Thoracic aorta (tissue), 2 donors: Measurements from ENCODE around the gene MBTPS1. TPM values are rescaled to one million over a fixed set of nuclear protein-coding genes. Genes with fewer than 3 reads are reported as not detected.

ENCODE experiments used
- ATAC-seq: fragments of 150-250 bp; one replicate; pipeline ENCODE4 v1.8.0; 2017; ENCODE audit warnings: low read depth; ENCODE audit not compliant: insufficient number of reproducible peaks, low FRiP score
- DNase-seq: peaks from one replicate; pipeline ENCODE4 v3.0.0-alpha.2; 2020; ENCODE audit warnings: low spot score
- H3K27ac ChIP-seq, 2 donors: fragments of 200-600 bp; sonication (generic); 1 replicate in 1 of 2; 2 replicates in 1 of 2; pipeline ENCODE4 v1.5.1; 2016; ENCODE audit warnings: mild to moderate bottlenecking in 2 of 2, moderate library complexity in 2 of 2
- H3K27me3 ChIP-seq: fragments of 200-600 bp; sonication (generic); replicated peaks from 2 replicates; pipeline ENCODE4 v1.6.0; 2016; ENCODE audit warnings: mild to moderate bottlenecking; ENCODE audit not compliant: insufficient read depth
- H3K36me3 ChIP-seq: fragments of 200-600 bp; sonication (generic); one replicate; pipeline ENCODE4 v1.5.1; 2016
- H3K4me1 ChIP-seq, 2 donors: fragments of 200-600 bp; sonication (generic); 1 replicate in 1 of 2; 2 replicates in 1 of 2; pipeline versions ENCODE4 v1.5.1 to v1.6.0; 2016; ENCODE audit warnings: low read depth in 2 of 2, mild to moderate bottlenecking in 1 of 2; ENCODE audit not compliant: control insufficient read depth in 1 of 2
- H3K4me3 ChIP-seq: fragments of 200-600 bp; sonication (generic); 2 replicates; pipeline ENCODE4 v1.5.1; 2016; ENCODE audit warnings: mild to moderate bottlenecking
- H3K9me3 ChIP-seq: fragments of 200-600 bp; sonication (generic); 2 replicates; pipeline ENCODE4 v1.5.1; 2016
- total RNA-seq, 2 donors: library from RNA; depleted of rRNA; stranded (reverse); fragments of >200 nt; gene quantifications; one replicate each; pipeline versions ENCODE4 v1.1.0 to v1.2.3, GENCODE V29; 2016
- TF ChIP-seq, protein P1 (sequence below): fragments of 200-600 bp; sonication (generic); IDR thresholded peaks from one replicate; pipeline ENCODE4 v1.5.1; 2019; ENCODE audit warnings: antibody characterized with exemption

Gene MBTPS1
- total RNA-seq, 2 donors from 2014 or later = 91.9 to 98.2 TPM

DNA sequence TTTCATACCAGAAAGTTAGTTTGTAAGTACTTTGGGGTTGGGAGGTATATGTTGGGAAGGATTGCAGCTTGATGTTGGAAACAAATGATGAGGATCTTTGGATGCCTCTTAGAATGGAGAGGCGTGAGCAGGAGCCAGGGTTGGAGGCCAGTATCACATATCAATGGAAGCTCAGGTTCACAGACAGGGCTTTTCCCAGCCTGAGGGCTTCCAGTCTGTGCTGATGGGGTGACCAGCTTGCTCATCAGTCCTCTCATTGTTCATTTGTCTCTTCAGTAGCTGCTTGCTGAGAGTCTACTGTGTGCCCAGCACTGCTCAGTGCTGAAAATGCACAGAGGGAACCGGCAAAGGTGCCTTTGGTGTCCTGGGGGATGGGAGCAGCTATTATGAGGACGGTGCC lies 34.2 kb upstream of the MBTPS1 start:
- Histone ChIP-seq H3K36me3 (no peaks in the 10 kb centered on the region), H3K4me3 (no peak overlapping the region), H3K4me1 (no peaks in the 10 kb centered on the region), H3K9me3 (no peaks in the 10 kb centered on the region), H3K27ac (no peak overlapping the region), H3K27me3 (no peaks in the 10 kb centered on the region)
- DNase-seq (no peak), ATAC-seq (no peak)
- TF ChIP-seq, protein P1, sequence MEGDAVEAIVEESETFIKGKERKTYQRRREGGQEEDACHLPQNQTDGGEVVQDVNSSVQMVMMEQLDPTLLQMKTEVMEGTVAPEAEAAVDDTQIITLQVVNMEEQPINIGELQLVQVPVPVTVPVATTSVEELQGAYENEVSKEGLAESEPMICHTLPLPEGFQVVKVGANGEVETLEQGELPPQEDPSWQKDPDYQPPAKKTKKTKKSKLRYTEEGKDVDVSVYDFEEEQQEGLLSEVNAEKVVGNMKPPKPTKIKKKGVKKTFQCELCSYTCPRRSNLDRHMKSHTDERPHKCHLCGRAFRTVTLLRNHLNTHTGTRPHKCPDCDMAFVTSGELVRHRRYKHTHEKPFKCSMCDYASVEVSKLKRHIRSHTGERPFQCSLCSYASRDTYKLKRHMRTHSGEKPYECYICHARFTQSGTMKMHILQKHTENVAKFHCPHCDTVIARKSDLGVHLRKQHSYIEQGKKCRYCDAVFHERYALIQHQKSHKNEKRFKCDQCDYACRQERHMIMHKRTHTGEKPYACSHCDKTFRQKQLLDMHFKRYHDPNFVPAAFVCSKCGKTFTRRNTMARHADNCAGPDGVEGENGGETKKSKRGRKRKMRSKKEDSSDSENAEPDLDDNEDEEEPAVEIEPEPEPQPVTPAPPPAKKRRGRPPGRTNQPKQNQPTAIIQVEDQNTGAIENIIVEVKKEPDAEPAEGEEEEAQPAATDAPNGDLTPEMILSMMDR = no peak

DNA sequence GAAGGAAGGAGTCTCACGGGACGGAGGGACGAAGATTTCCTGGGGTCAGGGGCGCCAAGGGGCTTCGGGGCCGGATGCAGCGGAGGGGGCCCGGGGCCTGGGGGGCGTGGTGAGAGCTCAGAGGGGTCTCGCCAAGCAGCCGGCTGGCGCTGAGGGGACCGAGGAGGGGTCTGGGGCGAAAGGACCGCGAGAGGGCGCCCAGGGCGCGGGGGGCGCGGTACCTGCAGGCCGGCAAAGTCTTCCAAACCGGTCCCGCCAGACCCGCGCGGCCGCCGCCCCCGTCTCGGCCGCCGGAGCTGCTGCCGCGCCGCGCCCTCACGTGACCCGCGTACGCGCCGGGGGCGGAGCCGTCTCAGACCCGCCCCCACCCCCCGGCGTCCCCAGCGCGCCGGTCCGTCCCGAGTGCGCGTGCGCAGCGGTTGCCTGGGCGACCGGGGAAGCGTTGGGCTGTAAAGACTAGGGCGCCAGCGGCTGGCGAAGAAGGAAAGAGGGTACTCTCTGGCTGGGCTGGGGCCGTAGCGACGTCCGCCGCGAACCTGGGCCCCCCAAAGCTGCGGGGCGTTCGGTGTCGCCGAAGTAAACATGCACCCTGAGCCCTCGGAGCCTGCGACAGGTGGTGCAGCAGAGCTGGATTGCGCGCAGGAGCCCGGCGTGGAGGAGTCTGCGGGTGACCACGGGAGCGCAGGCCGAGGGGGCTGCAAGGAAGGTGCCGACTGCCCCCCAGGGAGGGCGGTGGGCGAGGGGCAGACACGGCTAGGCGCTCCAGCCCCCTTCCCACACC lies 28.3 kb upstream of the MBTPS1 start, which contains the start of the genes DNAAF1 and HSDL1:
Gene DNAAF1 (plus strand): TSS at position 450 of the 781 bp plus-strand sequence. CDS start 133 bp downstream, at position 583.
Gene HSDL1 (minus strand): TSS at position 319 of the 781 bp plus-strand sequence. CDS start 13,856 bp downstream, outside the sequence.
- H3K36me3 ChIP-seq = no peaks in the 10 kb centered on the region
- peaks cover 3 to 13% of the 10 kb centered on the region in 2 donors for H3K4me1 ChIP-seq
- H3K27me3 ChIP-seq = no peaks in the 10 kb centered on the region
- peak within 1 kb of the TSS; percentile 98 for H3K4me3 ChIP-seq
- peak; percentile 85 for ATAC-seq
- peak; percentile 53 for DNase-seq
- H3K27ac ChIP-seq = no peak within 1 kb of the TSS
- H3K9me3 ChIP-seq = no peaks in the 10 kb centered on the region
- TF ChIP-seq, protein P1 = no peak

DNA sequence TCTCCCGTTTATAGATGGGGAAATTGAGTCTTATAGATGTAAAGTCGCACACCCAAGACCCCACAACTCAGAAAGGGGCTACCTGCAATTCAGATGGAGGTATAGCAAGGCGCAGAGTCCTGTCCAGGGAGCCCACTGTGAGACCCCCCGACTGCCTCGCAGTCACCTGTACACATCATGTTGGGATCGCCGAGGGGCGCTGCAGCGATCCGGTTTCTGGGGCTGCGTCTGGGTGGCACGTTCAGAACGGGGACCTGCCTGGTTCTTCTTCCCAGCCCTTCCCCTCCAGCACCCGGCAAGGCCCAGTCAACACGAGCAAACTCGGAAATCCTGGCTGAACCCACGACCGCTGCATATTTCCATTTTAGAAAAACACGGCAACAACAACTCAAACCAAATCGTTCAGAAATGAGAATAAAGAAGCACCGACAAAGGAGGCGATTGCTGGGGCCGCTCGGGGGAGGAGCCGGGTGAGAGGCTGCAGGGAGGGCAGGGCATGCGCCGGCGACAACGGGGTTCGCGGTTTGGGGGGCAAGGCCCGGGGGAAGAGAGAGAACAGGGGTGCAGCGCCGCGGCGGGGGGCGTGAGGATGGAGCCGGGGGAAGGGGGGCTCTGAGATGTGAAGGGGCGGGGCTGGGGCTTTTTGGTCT lies 27.6 kb upstream of the MBTPS1 start:
- no peak for DNase-seq
- Histone ChIP-seq H3K36me3 (no peaks in the 10 kb centered on the region), H3K27me3 (no peaks in the 10 kb centered on the region), H3K4me1 (peaks cover 3 to 13% of the 10 kb centered on the region in 2 donors), H3K27ac (no peak overlapping the region), H3K4me3 (peak overlapping the region; percentile 98), H3K9me3 (no peaks in the 10 kb centered on the region)
- TF ChIP-seq, protein P1 = no peak
- ATAC-seq = no peak

DNA sequence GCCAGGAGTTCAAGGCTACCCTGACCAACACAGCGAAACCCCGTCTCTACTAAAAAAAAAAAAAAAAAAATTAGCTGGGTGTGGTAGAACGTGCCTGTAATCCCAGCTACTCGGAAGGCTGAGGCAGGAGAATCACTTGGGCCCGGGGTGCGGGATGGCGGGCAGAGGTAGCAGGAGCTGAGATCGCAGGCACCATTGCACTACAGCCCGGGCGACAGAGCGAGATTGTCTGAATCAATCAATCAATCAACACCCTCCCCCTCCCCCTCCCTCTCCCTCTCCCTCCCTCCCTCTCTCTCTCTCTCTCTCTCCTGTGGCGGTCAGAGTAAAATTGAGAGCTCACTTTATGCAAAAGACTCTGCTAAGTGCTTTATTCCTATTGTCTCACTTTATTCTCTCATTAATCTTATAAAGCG lies 27.1 kb upstream of the MBTPS1 start:
- H3K4me1 ChIP-seq = peaks cover 3 to 13% of the 10 kb centered on the region in 2 donors
- TF ChIP-seq, protein P1 = no peak
- DNase-seq (no peak), ATAC-seq (no peak)
- no peaks in the 10 kb centered on the region for H3K36me3 ChIP-seq
- no peak overlapping the region for H3K27ac ChIP-seq
- no peaks in the 10 kb centered on the region for H3K27me3 ChIP-seq
- H3K4me3 ChIP-seq = peak overlapping the region; percentile 98
- no peaks in the 10 kb centered on the region for H3K9me3 ChIP-seq

DNA sequence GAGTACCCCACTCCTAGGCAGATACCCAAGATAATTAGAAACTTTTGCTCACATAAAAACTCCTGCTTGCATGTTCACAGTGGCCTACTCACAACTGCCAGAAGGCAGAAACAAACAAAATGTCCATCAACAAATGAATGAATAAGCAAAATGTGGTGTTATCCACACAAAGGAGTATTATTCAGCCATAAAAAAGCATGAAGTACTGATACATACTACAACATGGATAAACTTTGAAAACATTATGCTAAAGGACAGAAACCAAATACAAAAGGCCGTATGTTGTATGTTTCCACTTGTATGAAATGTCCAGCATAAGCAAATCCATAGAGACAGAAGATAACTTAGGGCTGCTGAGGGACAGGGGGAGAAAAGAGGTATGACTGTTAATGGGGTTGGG lies 26.3 kb upstream of the MBTPS1 start:
- no peak for ATAC-seq
- no peak overlapping the region for H3K27ac ChIP-seq

More for the DNA sequence above, 26.3 kb upstream of the MBTPS1 start:
- TF ChIP-seq, protein P1 = no peak
- Histone ChIP-seq H3K27me3 (no peaks in the 10 kb centered on the region), H3K4me3 (no peak overlapping the region), H3K4me1 (peaks cover 3 to 13% of the 10 kb centered on the region in 2 donors), H3K9me3 (no peaks in the 10 kb centered on the region), H3K36me3 (no peaks in the 10 kb centered on the region)
- no peak for DNase-seq
